Thoracic aorta (tissue), 2 donors: ENCODE data around the gene MZT2A. TPM values are rescaled to one million over a fixed set of nuclear protein-coding genes. Genes with fewer than 3 reads are reported as not detected.
"Not testable (repeated sequence)": the region's sequence is repeated elsewhere in the genome, so short reads cannot be mapped to it uniquely, and the experiment has no call there.

ENCODE experiments used
- ATAC-seq: fragments of 150-250 bp; one replicate; pipeline ENCODE4 v1.8.0; 2017; ENCODE audit warnings: low read depth; ENCODE audit not compliant: insufficient number of reproducible peaks, low FRiP score
- DNase-seq: peaks from one replicate; pipeline ENCODE4 v3.0.0-alpha.2; 2020; ENCODE audit warnings: low spot score
- H3K27ac ChIP-seq, 2 donors: fragments of 200-600 bp; sonication (generic); 1 replicate in 1 of 2; 2 replicates in 1 of 2; pipeline ENCODE4 v1.5.1; 2016; ENCODE audit warnings: mild to moderate bottlenecking in 2 of 2, moderate library complexity in 2 of 2
- H3K27me3 ChIP-seq: fragments of 200-600 bp; sonication (generic); replicated peaks from 2 replicates; pipeline ENCODE4 v1.6.0; 2016; ENCODE audit warnings: mild to moderate bottlenecking; ENCODE audit not compliant: insufficient read depth
- H3K36me3 ChIP-seq: fragments of 200-600 bp; sonication (generic); one replicate; pipeline ENCODE4 v1.5.1; 2016
- H3K4me1 ChIP-seq, 2 donors: fragments of 200-600 bp; sonication (generic); 1 replicate in 1 of 2; 2 replicates in 1 of 2; pipeline versions ENCODE4 v1.5.1 to v1.6.0; 2016; ENCODE audit warnings: low read depth in 2 of 2, mild to moderate bottlenecking in 1 of 2; ENCODE audit not compliant: control insufficient read depth in 1 of 2
- H3K4me3 ChIP-seq: fragments of 200-600 bp; sonication (generic); 2 replicates; pipeline ENCODE4 v1.5.1; 2016; ENCODE audit warnings: mild to moderate bottlenecking
- H3K9me3 ChIP-seq: fragments of 200-600 bp; sonication (generic); 2 replicates; pipeline ENCODE4 v1.5.1; 2016
- CTCF ChIP-seq: fragments of 200-600 bp; sonication (generic); IDR thresholded peaks from one replicate; pipeline ENCODE4 v1.5.1; 2019; ENCODE audit warnings: antibody characterized with exemption
- total RNA-seq, 2 donors: library from RNA; depleted of rRNA; stranded (reverse); fragments of >200 nt; gene quantifications; one replicate each; pipeline versions ENCODE4 v1.1.0 to v1.2.3, GENCODE V29; 2016

The MZT2A gene
- total RNA-seq, 2 donors from 2014 or later, result 43.3 to 49.5 TPM

GRCh38 chr2:131530626-131531344, 38.6 kb upstream of the MZT2A start:
- not testable (repeated sequence) for H3K27me3 ChIP-seq, ATAC-seq, H3K4me1 ChIP-seq, DNase-seq, H3K4me3 ChIP-seq, H3K36me3 ChIP-seq, H3K27ac ChIP-seq, H3K9me3 ChIP-seq

GRCh38 chr2:131529864-131530445, 37.8 kb upstream of the MZT2A start:
- H3K36me3 ChIP-seq, H3K9me3 ChIP-seq, H3K4me1 ChIP-seq, H3K27ac ChIP-seq, H3K4me3 ChIP-seq, H3K27me3 ChIP-seq, ATAC-seq, DNase-seq: not testable (repeated sequence)

GRCh38 chr2:131528981-131529863, 37.0 kb upstream of the MZT2A start:
- not testable (repeated sequence) for ATAC-seq, H3K36me3 ChIP-seq, H3K27me3 ChIP-seq, H3K4me3 ChIP-seq, H3K9me3 ChIP-seq, DNase-seq, H3K4me1 ChIP-seq, H3K27ac ChIP-seq

GRCh38 chr2:131527131-131528001, 35.2 kb upstream of the MZT2A start, which contains the start of gene CCDC74A:
TSS of gene CCDC74A (plus strand) at chr2:131527888. CDS start at chr2:131527971, 83 bp downstream.
- not testable (repeated sequence) for DNase-seq, H3K9me3 ChIP-seq, H3K27me3 ChIP-seq, H3K4me1 ChIP-seq, H3K27ac ChIP-seq, H3K36me3 ChIP-seq
- H3K4me3 ChIP-seq, result peak within 1 kb of the TSS; percentile 71
- peak; percentile 54 for ATAC-seq

- H3K4me3 ChIP-seq, H3K36me3 ChIP-seq, H3K9me3 ChIP-seq, H3K27ac ChIP-seq, H3K27me3 ChIP-seq, H3K4me1 ChIP-seq, DNase-seq, ATAC-seq: not testable (repeated sequence)
Observed at GRCh38 chr2:131525256-131525655, 33.1 kb upstream of the MZT2A start.

- ATAC-seq (no peak), DNase-seq (no peak)
- no peak overlapping the region for H3K27ac ChIP-seq
- peaks cover 24% of the 10 kb centered on the region for H3K36me3 ChIP-seq
- H3K27me3 ChIP-seq, result no peaks in the 10 kb centered on the region
- TF ChIP-seq CTCF, result no peak
- no peak overlapping the region for H3K4me3 ChIP-seq
- H3K9me3 ChIP-seq, result no peaks in the 10 kb centered on the region
- peaks cover 0 to under 1% of the 10 kb centered on the region in 2 donors for H3K4me1 ChIP-seq
Observed at GRCh38 chr2:131521961-131522781, 30.0 kb upstream of the MZT2A start.

GRCh38 chr2:131521524-131521923, 29.3 kb upstream of the MZT2A start:
- H3K4me1 ChIP-seq, H3K4me3 ChIP-seq, H3K27ac ChIP-seq, DNase-seq, H3K9me3 ChIP-seq, ATAC-seq, H3K27me3 ChIP-seq: not testable (repeated sequence)
- peaks cover 24% of the 10 kb centered on the region for H3K36me3 ChIP-seq
